Fibroblast of peridontal ligament (primary cell): Measurements from ENCODE around the gene H6PD.

Experiments
- DNase-seq: peaks from one replicate; pipeline ENCODE4 v3.0.0-alpha.2; 2010; ENCODE audit errors: extremely low read depth

H6PD gene

DNA sequence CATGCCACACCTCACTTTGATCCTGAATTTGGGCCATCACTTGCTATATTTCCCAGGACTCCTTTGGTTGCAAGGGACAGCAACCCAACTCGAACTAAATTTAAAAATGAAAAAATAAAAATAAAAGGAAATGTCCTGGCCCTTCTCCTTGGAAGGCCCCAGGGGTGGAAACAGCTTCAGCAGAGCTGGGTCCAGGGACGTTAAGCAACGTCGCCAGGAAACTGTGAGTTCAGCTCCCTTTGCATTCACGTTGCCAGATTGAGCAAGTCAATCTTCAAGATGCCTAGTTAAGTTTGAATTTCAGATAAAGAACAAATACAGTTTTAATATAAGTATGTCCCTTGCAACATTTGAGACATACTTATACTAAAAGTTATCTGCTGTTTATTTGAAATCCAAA lies 43.5 kb downstream of the H6PD start:
- no peak for DNase-seq

DNA sequence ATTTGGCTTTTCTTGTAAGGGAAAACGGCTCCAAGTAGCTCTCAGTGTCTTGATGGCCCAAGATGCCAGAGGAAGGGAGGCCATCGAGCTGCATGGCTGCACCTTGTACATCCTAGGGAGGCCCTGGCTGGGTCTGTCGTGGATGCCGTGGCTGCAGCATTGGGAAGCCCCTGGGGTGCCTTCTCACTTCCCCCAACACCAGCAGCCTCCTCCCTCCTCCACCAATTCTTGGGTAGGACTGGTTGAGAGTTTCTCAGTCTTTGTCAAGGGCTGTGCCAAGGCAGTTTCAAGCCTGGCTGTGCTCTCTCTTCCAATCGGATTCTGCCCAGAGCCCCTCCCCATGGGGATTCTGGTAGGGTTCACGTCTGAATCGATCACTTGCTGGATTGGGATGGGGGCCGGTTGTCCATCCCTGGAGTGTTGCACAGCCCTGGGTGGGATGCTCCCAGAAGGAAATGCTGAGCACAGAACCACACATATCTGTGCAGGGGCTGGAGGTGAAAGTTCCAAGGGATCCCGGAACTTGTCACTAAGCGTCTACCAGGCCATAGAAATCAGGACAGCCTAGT lies 44.1 kb downstream of the H6PD start:
- no peak for DNase-seq

DNA sequence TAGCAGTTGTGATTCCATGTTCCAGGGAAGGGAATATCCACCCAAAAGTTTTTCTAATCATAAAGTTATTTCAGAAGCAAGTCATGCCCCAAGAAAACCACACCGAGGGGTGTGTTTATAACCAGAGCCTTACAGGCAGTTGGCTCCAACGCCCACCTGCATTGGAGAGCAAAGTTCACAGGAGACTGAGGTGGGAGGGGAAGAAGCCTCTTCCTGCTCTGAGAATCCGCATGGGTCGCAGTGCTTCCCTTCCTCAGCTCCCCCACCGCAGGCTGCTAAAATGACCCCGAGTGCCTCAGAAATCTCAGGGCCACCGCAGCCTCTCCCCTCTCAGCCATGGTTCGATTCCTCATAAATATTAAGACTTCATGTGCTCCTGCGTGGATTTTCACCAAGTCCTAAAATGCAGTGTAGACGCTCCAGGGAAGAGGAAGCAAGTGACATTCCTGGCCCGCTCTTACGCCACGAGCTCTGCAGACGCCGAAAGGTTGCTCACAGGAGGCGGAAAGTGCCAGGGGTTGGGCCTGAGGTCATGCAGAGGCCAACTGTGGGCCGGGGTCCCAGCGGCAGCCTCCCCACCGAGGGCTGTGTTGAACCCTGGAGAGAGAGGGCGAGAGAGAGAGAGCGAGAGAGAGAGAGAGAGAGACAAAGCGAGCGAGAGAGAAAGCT lies 44.7 kb downstream of the H6PD start:
- DNase-seq: peak; percentile 39

- DNase-seq: peak; percentile 97
Measured at GRCh38 chr1:9280015-9280860, 45.7 kb downstream of the H6PD start.

DNA sequence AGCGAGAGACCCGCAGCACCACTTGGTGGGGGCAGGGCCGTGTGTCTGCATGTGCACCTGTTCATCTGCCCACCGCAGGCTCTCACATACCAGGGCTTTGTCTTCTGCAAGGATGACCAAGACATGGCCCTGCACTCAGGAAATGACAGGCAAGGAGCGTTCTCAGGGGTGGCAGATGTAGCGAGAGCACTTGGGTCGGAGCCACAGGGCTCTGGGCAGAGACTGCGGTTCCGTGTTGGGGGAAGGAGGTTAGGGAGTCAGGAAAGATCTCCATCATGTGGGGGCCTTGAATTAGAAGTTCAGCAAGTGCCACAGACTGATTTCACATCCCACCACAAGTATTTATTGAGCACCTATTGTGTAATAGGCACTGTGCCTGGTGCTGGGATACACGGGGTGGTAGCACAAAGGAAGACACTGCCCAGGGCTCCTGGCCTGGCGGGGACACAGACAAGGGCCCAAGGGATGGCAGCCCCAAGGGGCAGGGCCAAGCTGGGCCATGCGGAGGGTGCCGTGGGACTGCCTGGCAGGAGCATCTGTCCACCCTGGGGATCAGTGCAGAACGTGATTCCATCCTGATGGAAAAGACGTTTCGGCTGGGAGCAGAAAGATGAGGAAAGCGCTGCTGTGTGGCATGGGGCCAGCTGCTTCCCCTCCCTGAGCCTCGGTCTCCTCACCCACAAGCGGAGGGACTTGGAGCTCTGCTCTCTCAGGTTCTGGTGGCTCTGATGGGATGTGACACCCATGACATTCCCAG lies 46.7 kb downstream of the H6PD start:
- peak; percentile 66 for DNase-seq

DNA sequence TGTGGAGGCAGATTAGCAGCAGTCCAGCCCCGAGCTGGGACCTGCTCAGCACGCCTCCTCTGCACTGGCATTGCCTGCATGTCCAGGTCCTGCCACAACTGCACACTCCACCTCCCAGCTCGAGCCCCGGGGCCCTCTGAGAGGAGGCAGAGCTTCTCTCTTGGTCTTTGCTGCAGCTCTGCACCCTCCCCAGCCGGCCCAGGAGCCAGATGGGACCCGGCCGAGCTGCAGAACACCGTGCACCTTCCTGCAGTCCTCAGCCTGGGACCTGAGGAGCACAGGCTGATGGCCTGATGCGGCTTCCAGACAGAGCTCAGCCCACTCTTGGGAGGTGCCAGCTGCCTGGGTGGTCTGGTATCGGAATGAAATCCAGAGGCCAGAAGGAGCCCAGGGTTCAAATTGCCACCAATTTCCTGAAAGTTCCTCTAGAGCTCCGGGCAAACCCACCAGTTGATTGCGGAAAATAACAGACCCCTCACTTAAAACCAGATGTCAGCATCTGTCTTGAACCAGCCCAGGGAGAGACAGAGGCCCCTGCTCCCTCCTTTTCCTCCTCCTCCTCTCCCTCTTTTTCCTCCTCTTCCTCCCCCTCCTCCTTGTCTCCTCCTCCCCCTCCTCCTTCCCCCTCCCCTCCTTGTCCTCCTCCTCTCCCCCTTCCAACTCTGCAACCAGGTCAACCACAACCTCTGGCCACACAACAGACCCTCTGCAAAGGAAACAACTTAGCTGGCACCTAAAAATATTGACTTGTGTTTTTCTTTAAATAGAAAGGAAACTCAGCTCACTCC lies 47.5 kb downstream of the H6PD start:
- DNase-seq: no peak

GRCh38 chr1:9282696-9282955 lies 48.1 kb downstream of the H6PD start:
- no peak for DNase-seq

GRCh38 chr1:9284061-9284460 lies 49.5 kb downstream of the H6PD start:
- no peak for DNase-seq

DNA sequence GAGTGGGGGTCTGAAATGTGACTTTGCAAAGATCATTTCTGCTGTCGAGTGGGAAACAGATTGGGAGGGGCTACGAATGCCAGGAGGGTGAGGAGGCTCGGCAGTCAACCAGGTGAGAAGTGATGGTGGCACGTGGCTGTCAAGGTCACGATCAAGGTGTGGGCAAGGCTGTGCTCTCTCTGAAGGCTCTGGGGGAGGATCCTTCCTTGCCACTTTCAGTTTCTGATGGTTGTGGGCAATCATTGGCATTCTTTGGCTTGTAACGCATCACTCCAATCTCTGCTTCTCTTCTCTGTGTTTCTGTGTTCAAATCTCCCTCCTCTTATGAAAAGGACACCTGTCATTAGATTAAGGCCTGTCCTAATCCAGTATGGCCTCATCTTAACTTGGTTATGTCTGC lies 52.0 kb downstream of the H6PD start:
- DNase-seq: no peak

GRCh38 chr1:9289090-9289534 lies 54.5 kb downstream of the H6PD start:
- peak; percentile 89 for DNase-seq

DNA sequence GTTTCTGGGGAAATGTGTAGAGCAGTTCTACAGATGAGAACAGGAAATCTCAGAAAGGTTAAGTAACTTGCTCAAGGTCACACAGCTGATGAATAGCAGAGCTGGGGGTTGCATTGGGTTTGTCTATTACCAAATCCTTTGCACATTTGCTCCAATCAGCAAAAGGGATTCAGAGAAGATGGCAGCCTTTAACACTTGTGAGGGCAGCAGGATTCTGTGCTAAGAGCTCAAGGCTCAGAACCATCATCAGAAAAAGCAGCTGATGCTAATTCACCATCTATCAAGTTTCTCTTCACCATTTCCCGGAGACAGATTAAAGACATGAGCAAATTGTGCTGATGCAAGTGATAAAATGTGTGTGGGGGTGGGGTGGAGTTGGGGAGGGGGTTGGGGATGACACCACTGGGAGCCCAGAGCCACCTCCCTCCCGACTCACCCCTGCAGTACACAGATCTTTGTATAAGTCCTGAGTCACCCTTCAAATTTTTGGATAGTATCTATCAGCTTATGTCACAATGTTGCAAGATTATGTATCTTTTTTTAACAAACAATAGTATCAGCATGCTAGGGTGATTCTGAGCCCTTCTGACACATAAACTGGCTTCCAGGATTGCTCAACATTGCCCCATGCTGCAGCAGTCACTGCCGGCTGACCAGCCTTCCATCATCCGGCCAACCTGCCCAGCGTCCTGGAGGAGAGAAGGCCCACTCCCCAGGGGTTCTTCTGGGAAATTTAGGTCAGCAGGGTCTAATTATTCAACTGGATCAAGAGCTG lies 55.3 kb downstream of the H6PD start:
- DNase-seq: peak; percentile 98

- peak; percentile 79 for DNase-seq
Measured at GRCh38 chr1:9291914-9292360, 57.4 kb downstream of the H6PD start.

DNA sequence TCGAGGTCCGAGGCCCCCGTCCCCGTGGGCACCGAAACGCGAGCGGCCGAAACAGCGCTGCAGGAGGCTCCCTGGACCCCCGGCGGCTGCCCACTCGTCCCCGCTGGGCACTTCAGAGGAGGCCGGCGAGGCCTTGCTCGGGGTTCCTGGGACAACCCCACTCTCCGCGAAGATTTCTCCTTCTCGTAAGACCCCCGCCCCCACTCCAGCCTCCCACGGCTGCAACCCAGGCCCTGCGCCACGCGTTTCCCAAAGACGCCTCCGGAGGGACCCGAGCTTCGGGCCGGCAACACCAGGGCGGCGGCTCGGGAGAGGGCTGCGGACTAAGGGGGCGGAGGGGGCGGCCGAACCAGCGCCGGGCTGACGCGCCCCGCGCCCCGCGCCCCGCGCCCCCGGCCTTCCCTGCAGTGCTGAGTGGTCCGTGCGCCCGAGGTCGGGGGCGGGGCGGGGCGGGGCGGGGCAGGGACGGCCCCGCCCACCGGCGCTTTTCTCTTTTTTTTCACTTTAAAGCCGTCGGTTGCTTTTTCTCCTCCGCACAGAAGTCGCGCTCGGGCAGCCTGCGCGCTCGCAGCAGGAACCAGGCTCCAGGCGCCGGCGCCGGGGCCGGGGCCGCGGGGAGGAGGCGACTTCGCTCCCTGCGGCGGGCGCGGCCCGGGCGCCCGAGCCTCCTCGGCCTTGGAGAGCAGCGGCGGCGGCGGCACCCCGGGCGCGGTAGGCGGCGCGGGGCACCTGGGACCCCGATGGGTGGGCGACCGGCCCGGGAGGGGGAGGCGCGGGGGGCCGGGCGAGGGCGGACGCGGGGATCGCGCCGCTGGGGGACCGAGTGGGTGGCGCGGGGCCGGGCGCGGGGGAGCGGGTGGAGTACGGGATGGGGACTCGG lies 58.0 kb downstream of the H6PD start, which contains the start of gene SPSB1:
TSS of gene SPSB1 (plus strand) at position 534 of the 880 bp plus-strand sequence. CDS start 62,998 bp downstream, outside the sequence.
- peak; percentile 82 for DNase-seq

DNA sequence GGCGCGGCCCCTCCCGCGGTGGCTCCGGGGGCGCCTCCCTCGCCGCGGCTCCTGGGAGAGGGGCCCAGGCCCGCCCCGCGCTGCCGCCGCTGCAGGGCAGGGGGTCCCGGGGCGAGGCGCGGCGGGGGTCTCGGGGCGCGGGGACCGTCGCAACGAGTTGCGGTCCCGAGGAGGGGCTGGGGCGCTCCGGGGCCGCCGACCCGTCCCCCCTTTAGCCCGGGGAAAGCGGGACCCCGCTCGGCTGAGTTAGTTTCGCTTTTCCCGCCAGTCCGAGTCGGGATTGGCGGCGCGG lies 58.6 kb downstream of the H6PD start:
- no peak for DNase-seq

DNA sequence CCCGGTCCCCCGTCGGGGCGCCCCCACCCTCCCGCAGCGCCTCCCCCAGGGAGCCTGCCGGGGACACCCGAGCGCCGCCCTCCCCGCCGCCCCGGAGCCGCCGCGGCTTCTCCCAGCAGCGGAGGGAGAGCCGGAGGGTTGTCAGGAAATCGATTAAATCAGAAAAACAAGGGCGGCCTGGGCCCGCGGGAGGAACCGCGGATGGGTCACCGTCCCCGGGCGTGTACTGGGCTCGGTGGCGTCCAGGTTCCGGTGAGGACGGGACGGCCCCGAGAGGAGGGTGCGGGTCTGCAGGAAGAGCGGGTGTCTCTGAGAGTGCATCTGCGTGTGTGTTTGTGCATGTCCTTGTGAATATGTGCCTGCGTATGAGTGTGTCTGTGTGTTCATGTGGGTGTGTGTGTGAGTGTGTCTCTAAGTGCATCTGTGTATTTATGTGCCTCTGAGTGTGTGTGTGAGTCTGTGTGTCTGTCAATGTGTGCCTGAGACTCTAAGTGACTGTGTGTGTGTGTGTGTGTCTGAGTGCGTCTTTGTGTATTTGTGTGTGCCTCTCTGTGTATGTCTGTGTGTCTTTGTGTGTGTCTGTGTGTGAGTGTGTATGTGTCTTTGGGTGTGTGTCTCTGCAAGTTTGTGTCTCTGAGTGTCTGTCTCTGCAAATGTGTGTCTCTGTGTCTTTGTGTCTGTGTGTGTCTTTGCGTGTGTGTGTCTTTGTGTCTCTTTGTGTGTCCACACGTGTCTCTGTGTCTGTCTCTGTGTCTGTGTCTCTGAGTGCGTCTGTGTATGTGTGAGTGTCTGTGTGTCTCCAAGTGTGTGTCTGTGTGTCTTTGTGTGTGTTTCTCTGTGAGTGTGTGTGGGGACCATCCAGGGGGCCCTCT lies 59.2 kb downstream of the H6PD start:
- DNase-seq: peak; percentile 61

GRCh38 chr1:9294405-9294773 lies 59.8 kb downstream of the H6PD start:
- DNase-seq: peak; percentile 81

GRCh38 chr1:9294910-9295636 lies 60.5 kb downstream of the H6PD start:
- peak; percentile 83 for DNase-seq

GRCh38 chr1:9295884-9296283 lies 61.3 kb downstream of the H6PD start:
- no peak for DNase-seq
